Head of caudate nucleus (tissue), 42 donors: ENCODE data around the gene SLC2A10.

Source experiments
- DNase-seq, 42 donors: peaks; one replicate each; pipeline versions ENCODE4 v3.0.0 to v3.0.0-alpha.2; 2020 to 2021; ENCODE audit warnings: mixed read lengths in 7 of 42
- intact Hi-C: fragments of 100-400 bp; cut with DNase I; formaldehyde crosslinking; loops from one replicate; pipeline ENCODE4 v1.15.0; 2022

Gene SLC2A10

GRCh38 chr20:46755483-46756413 is 46.3 kb downstream of the SLC2A10 start:
- DNase-seq: no peak
- intact Hi-C loops: no loop called here

GRCh38 chr20:46756419-46756818 is 47.0 kb downstream of the SLC2A10 start:
- no peak for DNase-seq
- intact Hi-C loops: no loop called here

GRCh38 chr20:46757135-46757534 is 47.7 kb downstream of the SLC2A10 start:
- intact Hi-C loops: no loop called here
- no peak for DNase-seq

- DNase-seq: peak in 41 of 42 donors; percentile 26 to 79 (median 53)
These were observed 48.6 kb downstream of the SLC2A10 start for GRCh38 chr20:46757754-46758678.

GRCh38 chr20:46758929-46759669 is 49.6 kb downstream of the SLC2A10 start:
- no peak for DNase-seq
- intact Hi-C loops: no loop called here

More at GRCh38 chr20:46757754-46758678, 48.6 kb downstream of the SLC2A10 start:
- intact Hi-C loops: no loop called here

- DNase-seq: no peak
- intact Hi-C loops: no loop called here
These were observed 52.1 kb downstream of the SLC2A10 start for GRCh38 chr20:46761566-46761965.

- intact Hi-C loops: no loop called here
- no peak for DNase-seq
These were observed 54.6 kb downstream of the SLC2A10 start for GRCh38 chr20:46764068-46764467.

GRCh38 chr20:46765506-46766120 is 56.2 kb downstream of the SLC2A10 start:
- intact Hi-C loops: no loop called here

GRCh38 chr20:46767127-46767761 is 57.8 kb downstream of the SLC2A10 start:
- peak in 14 of 42 donors; percentile 9 to 56 (median 30) for DNase-seq
- intact Hi-C loops: no loop called here

More at GRCh38 chr20:46765506-46766120, 56.2 kb downstream of the SLC2A10 start:
- no peak for DNase-seq

GRCh38 chr20:46770330-46771194 is 61.1 kb downstream of the SLC2A10 start:
- intact Hi-C loops: no loop called here
- DNase-seq: no peak

GRCh38 chr20:46771195-46771588 is 61.7 kb downstream of the SLC2A10 start:
- intact Hi-C loops: no loop called here

GRCh38 chr20:46772901-46773300 is 63.5 kb downstream of the SLC2A10 start:
- intact Hi-C loops: no loop called here
- DNase-seq: no peak

More at GRCh38 chr20:46771195-46771588, 61.7 kb downstream of the SLC2A10 start:
- DNase-seq: no peak

GRCh38 chr20:46773680-46774079 is 64.2 kb downstream of the SLC2A10 start:
- DNase-seq: peak in 1 of 42 donors; percentile 16
- intact Hi-C loops: no loop called here

GRCh38 chr20:46774236-46774635 is 64.8 kb downstream of the SLC2A10 start:
- intact Hi-C loops: no loop called here
- no peak for DNase-seq

- intact Hi-C loops: no loop called here
- no peak for DNase-seq
These were observed 65.6 kb downstream of the SLC2A10 start for GRCh38 chr20:46774943-46775560.

- intact Hi-C loops: no loop called here
- no peak for DNase-seq
These were observed 66.4 kb downstream of the SLC2A10 start for GRCh38 chr20:46775806-46776205.

- no peak for DNase-seq
- intact Hi-C loops: no loop called here
These were observed 67.9 kb downstream of the SLC2A10 start for GRCh38 chr20:46777331-46777730.
